Loucy (cell line): ENCODE measurements around the gene TMTC2.

Experiments used
- H2AFZ ChIP-seq: fragments of 200-600 bp; sonication (generic); 2 replicates; pipeline ENCODE4 v1.6.0; 2016; ENCODE audit warnings: antibody characterized with exemption, mild to moderate bottlenecking, low read length, moderate library complexity
- H3F3A ChIP-seq: fragments of 200-600 bp; 2 replicates; pipeline ENCODE4 v1.6.0; 2016; ENCODE audit warnings: antibody characterized with exemption, low read depth, mild to moderate bottlenecking
- H3K27me3 ChIP-seq: fragments of 200-600 bp; sonication (generic); 2 replicates; pipeline ENCODE4 v1.6.1; 2014; ENCODE audit warnings: low read length, mild to moderate bottlenecking; ENCODE audit not compliant: insufficient read depth, poor library complexity, severe bottlenecking
- H3K36me3 ChIP-seq: fragments of 200-600 bp; sonication (generic); 2 replicates; pipeline ENCODE4 v1.6.1; 2016; ENCODE audit warnings: low read length; ENCODE audit not compliant: insufficient read depth
- H3K4me1 ChIP-seq: fragments of 200-600 bp; sonication (generic); 2 replicates; pipeline ENCODE4 v1.5.1; 2014; ENCODE audit warnings: low read length, mild to moderate bottlenecking; ENCODE audit not compliant: insufficient read depth, poor library complexity, severe bottlenecking
- H3K4me2 ChIP-seq: fragments of 200-600 bp; sonication (generic); 2 replicates; pipeline ENCODE4 v1.6.0; 2014; ENCODE audit warnings: antibody characterized with exemption, low read length, low read depth, mild to moderate bottlenecking; ENCODE audit not compliant: poor library complexity, severe bottlenecking
- H3K4me3 ChIP-seq: fragments of 200-600 bp; sonication (generic); 2 replicates; pipeline ENCODE4 v1.5.1; 2014; ENCODE audit warnings: low read length, mild to moderate bottlenecking, mixed read lengths; ENCODE audit not compliant: poor library complexity, severe bottlenecking
- H3K79me2 ChIP-seq: fragments of 200-600 bp; sonication (generic); 2 replicates; pipeline ENCODE4 v1.6.1; 2014; ENCODE audit warnings: low read length; ENCODE audit not compliant: insufficient read depth
- H3K9ac ChIP-seq: fragments of 200-600 bp; sonication (generic); 2 replicates; pipeline ENCODE4 v1.6.0; 2014; ENCODE audit warnings: mild to moderate bottlenecking, low read depth, low read length, moderate library complexity; ENCODE audit not compliant: poor library complexity, severe bottlenecking
- H3K9me2 ChIP-seq: fragments of 200-600 bp; sonication (generic); replicated peaks from 2 replicates; pipeline ENCODE4 v1.6.1; 2016; ENCODE audit warnings: low read depth, low read length, mixed read lengths
- H3K9me3 ChIP-seq: fragments of 200-600 bp; sonication (generic); 2 replicates; pipeline ENCODE4 v1.6.1; 2014; ENCODE audit warnings: mild to moderate bottlenecking, antibody characterized with exemption, low read length, low read depth; ENCODE audit not compliant: insufficient read depth
- H4K20me1 ChIP-seq: fragments of 200-600 bp; sonication (generic); 2 replicates; pipeline ENCODE4 v1.6.0; 2014; ENCODE audit warnings: antibody characterized with exemption, low read length, mild to moderate bottlenecking; ENCODE audit not compliant: insufficient read depth, poor library complexity, severe bottlenecking
- CTCF ChIP-seq: fragments of 200-600 bp; sonication (generic); conservative IDR thresholded peaks from 2 replicates; pipeline ENCODE4 v1.5.1; 2014; ENCODE audit warnings: mild to moderate bottlenecking, antibody characterized with exemption, low read length
- EZH2phosphoT487 ChIP-seq: fragments of 200-600 bp; IDR thresholded peaks from 2 replicates; pipeline ENCODE4 v1.6.1; 2018; ENCODE audit warnings: antibody characterized with exemption, mild to moderate bottlenecking, moderate library complexity, borderline replicate concordance

TMTC2 gene

GRCh38 chr12:82954064-82954463 is 267.4 kb downstream of the TMTC2 start:
- Histone ChIP-seq H3K36me3 (no peaks in the 10 kb centered on the region), H3F3A (no peaks in the 10 kb centered on the region), H4K20me1 (no peaks in the 10 kb centered on the region), H3K79me2 (no peaks in the 10 kb centered on the region), H3K9ac (no peak overlapping the region), H3K4me3 (no peak overlapping the region), H2AFZ (no peak overlapping the region), H3K9me3 (no peaks in the 10 kb centered on the region), H3K27me3 (no peaks in the 10 kb centered on the region), H3K4me1 (no peaks in the 10 kb centered on the region), H3K4me2 (no peak overlapping the region), H3K9me2 (no peaks in the 10 kb centered on the region)
- TF ChIP-seq EZH2phosphoT487: no peak
- no peak for TF ChIP-seq CTCF

- no peak overlapping the region for H3K4me2 ChIP-seq
- H3K9ac ChIP-seq: no peak overlapping the region
- TF ChIP-seq EZH2phosphoT487: no peak
- no peak for TF ChIP-seq CTCF
- H3K79me2 ChIP-seq: no peaks in the 10 kb centered on the region
- no peaks in the 10 kb centered on the region for H3K9me2 ChIP-seq
- H4K20me1 ChIP-seq: no peaks in the 10 kb centered on the region
- no peaks in the 10 kb centered on the region for H3K4me1 ChIP-seq
- no peaks in the 10 kb centered on the region for H3K36me3 ChIP-seq
- H3K27me3 ChIP-seq: no peaks in the 10 kb centered on the region
- H3F3A ChIP-seq: no peaks in the 10 kb centered on the region
- H3K4me3 ChIP-seq: no peak overlapping the region
- H3K9me3 ChIP-seq: no peaks in the 10 kb centered on the region
- no peak overlapping the region for H2AFZ ChIP-seq
Measured at GRCh38 chr12:82954572-82954971, 267.9 kb downstream of the TMTC2 start.

- H3K9me3 ChIP-seq: no peaks in the 10 kb centered on the region
- H4K20me1 ChIP-seq: no peaks in the 10 kb centered on the region
- H3K9me2 ChIP-seq: no peaks in the 10 kb centered on the region
- no peaks in the 10 kb centered on the region for H3K36me3 ChIP-seq
- H3K79me2 ChIP-seq: no peaks in the 10 kb centered on the region
- TF ChIP-seq EZH2phosphoT487 (no peak), CTCF (no peak)
- H3K27me3 ChIP-seq: no peaks in the 10 kb centered on the region
- no peak overlapping the region for H2AFZ ChIP-seq
- no peak overlapping the region for H3K4me3 ChIP-seq
- H3K4me2 ChIP-seq: no peak overlapping the region
- H3F3A ChIP-seq: no peaks in the 10 kb centered on the region
- H3K9ac ChIP-seq: no peak overlapping the region
- no peaks in the 10 kb centered on the region for H3K4me1 ChIP-seq
Measured at GRCh38 chr12:82955043-82955442, 268.3 kb downstream of the TMTC2 start.
